Erythroblast (primary cell): Measurements from ENCODE around the gene CADM4.

ENCODE experiments used
- GATA1 ChIP-seq: IDR thresholded peaks from 2 replicates; pipeline ENCODE4 v1.6.1; 2011; ENCODE audit warnings: low read depth, mild to moderate bottlenecking, control low read depth, low read length, moderate library complexity
- POLR2A ChIP-seq: IDR thresholded peaks from 2 replicates; pipeline ENCODE4 v1.6.1; 2011; ENCODE audit warnings: mild to moderate bottlenecking, low read length

DNA sequence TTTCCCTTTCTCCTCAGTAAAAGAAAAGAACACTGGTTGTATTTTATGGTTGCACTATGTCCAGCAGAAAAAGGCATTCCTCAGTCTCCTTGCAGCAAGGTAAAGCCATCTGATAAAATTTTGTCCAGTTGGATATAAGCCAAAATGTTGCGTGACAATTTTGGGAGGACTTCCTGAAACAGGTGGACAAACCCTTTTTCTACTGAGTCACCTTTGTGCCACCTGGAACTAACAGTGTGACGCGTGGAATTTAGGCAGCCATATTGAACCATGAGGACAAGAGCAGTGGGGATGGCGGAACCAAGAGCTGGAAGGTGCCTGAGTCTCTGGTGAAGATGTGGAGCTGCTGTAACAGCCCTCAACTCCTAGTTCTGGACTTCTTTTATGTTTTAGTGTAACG is 8.2 kb downstream of the CADM4 start:
- TF ChIP-seq POLR2A (no peak), GATA1 (no peak)
